ENCODE results near the gene KRT36.

Gene KRT36

DNA sequence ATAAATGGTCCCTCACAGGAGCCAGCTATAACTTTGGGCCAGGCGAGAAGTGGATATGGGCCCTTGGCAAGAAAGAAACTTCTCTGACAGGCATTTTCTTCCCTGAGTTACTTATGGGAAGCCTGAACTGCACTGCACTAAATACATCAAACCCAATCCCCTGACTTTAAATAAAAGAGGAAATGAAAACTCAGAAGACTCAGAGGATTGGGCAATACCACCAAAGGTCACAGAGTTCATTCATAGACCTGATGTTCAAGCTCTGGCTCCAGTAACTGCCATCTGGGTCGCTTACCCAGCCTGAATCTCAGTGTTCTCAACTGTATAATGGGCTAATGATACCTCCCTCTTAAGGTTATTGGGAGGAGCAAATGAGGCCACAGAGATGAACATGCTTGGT lies 9.6 kb downstream of the KRT36 start:
- in situ Hi-C loops (cut with MboI; ENCODE audit: low sequenced_read_pairs), result no loop called here

DNA sequence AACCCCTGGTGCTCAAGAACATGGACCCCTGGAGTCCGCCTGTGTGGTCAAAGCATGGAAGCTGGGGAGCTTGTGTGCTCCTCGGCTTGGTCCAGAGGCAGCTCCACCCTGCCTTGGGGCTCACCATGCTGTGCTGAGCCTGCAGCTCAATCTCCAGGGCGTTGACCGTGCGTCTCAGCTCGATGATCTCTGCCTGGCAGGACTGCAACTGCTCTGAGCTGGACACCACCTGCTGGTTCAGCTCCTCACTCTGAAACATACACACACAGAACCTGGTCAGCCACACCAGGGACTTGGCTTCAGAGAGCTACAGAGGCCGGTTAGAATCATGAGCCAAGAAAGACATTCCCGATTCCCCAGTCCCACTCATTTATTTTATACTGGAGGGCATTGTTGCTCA lies 11.5 kb downstream of the KRT36 start:
- in situ Hi-C loops (cut with MboI; ENCODE audit: low sequenced_read_pairs), result no loop called here

DNA sequence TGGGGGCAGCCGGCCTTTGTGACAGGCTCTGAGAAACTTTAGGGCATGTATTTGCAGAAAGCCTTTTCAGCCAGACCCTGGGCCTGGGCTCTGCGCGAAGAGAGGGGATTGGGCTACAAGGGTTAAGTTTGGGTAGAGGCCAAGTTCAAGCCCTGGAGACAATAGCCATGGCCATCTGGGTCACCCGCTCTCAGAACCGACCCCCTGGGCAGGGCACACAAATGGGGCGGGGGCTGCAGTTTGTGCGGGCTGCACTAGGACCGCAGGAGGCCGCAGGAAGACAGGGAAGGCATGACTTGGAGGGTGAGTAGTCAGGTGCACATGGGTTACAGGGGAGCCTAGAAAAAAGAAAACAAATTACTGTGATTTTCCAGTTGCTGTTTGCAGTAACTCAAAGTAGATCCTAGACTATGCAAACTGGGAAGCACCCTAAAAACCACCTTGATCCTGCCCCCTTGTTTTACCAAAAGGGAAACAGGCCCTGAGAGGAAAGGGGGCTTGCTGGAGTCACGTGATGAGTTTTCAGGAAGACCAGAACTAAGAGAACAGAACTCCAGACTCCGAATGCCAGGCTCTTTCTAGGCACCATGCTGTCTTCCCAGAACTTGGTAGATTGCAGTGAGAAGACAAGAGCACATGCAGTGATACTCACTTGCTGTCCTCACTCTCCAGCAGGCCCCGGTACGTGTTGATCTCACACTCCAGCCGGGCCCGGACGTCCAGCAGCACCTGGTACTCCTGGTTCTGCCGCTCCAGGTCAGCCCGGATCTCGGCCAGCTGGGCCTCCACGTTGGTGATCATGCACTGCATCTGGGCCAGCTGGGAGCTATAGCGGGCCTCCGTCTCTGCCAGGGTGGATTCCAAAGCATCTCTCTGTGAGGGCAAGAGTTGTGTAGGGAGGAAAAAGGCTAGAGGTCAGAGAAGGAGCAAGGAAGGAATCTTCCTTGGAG lies 12.6 kb downstream of the KRT36 start:
- in situ Hi-C loops (cut with MboI; ENCODE audit: low sequenced_read_pairs), result no loop called here

DNA sequence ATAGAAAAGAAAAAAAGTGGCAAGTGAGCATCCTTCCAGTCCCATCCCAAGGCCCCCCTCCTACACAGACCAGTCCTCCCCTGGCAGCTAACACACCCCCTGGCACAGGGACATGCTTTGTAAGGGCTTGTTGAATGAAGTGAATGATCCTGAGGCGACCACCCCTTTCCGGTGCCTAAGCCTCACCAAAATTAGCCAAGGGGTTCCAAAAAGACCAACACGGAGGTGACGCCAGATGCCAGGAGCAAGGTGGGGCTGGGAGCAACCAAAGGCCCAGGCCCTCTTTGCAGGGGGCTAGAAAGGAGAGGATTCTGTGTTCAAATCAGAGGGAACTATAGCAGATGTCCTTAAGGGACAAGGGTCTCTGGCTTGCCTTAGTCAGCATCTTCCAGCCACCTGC lies 14.3 kb downstream of the KRT36 start:
- in situ Hi-C loops (cut with MboI; ENCODE audit: low sequenced_read_pairs), result no loop called here

DNA sequence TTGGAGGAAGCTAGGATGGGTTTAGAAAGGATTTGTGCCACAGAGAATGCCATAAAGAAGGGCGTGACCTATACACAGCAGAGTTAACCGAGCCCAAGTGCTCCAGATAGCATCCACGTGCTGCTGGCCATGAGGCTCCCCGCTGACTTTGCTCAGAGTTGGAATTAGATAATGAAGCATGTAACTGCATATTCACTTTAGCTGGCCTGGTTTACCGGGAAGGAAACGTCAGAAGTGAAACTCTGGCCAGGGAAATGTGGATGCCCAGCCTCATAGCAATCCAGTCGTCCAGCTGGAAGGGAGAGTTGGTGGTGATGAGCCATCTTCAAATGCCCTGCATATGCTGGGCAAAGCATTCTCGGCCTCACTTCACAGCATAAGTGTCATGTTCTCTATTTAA lies 14.8 kb downstream of the KRT36 start:
- in situ Hi-C loops (cut with MboI; ENCODE audit: low sequenced_read_pairs), result no loop called here

DNA sequence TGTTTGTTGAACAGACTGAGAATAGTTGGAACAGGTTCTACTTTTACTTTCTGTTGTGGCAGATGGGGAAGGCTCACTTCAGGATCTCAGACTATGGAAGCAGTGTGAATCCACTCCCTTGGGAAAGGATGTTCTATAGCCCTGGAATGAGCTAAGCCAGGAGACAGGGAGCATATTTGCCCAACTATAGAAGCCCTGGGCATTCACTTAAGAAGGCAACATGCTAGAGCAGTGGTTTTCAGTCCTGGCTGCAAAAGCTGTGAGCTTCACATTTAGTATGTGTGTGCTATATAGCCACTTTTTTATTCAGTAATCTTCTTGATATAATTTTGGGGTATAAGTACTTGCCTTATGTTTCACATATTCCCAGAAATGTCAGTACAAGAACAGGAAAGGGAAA lies 21.4 kb downstream of the KRT36 start:
- in situ Hi-C loops (cut with MboI; ENCODE audit: low sequenced_read_pairs), result no loop called here

DNA sequence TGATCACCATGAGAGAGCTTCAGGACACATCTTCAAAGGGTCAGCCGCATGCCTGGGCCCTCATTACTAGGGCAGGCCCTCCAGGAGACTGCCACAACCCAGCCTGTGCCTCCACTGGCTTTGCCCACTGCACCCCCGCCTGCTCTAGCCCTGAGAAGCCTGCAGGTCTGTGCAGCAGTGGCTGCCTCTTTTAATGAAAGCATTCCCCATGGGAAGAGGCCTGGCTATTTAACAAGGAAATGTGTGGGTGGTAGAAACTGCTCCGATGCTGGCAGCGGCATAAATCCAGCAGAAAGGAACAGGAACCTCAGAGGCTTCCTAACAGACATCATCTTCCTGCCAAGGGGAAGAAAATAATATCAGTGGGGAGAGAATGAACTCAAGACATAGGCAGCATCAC lies 22.1 kb downstream of the KRT36 start:
- in situ Hi-C loops (cut with MboI; ENCODE audit: low sequenced_read_pairs), result no loop called here

DNA sequence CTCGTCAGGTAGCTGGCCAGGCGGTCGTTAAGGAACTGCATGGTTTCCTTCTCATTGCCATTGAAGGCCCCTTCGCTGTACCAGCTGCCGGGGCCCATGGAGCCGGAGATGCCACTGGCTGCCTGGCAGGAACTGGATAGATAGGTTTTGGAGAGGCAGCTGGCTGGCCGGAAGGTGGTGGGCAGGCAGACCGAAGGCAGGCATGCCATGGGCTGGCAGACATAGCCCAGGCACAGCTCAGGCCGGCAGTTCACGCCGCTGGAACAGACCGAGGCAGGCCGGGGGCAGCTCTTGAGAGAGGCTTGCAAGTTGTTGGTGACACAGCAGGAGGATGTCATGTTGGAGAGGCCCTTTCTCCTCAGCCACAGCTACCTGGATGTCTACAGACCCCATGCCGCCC lies 22.7 kb downstream of the KRT36 start, which contains the start of gene KRT32:
Gene KRT32 (minus strand): TSS at position 399 of the 400 bp plus-strand sequence. CDS start 61 bp downstream, at position 338.
- in situ Hi-C loops (cut with MboI; ENCODE audit: low sequenced_read_pairs), result no loop called here

DNA sequence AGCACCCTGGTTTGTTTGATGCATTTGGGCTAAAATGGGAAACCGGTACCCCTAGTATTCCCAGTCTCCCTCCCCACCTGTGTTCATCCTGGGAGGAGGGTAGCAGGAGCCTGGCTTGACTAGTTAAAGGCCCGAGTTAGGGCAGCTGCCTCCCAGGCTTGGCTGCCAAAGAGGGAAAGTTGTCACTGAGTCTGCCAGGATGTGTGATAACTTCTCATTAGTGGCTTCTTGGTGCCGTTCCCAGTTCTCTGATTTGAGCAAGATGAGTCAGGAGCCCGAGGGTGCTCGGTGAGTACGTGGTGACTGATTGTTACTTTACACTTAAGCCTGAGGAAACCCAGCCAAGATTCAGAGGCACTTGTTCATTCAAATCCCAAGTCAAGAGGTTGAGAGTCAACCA lies 25.0 kb downstream of the KRT36 start:
- in situ Hi-C loops (cut with MboI; ENCODE audit: low sequenced_read_pairs), result no loop called here

DNA sequence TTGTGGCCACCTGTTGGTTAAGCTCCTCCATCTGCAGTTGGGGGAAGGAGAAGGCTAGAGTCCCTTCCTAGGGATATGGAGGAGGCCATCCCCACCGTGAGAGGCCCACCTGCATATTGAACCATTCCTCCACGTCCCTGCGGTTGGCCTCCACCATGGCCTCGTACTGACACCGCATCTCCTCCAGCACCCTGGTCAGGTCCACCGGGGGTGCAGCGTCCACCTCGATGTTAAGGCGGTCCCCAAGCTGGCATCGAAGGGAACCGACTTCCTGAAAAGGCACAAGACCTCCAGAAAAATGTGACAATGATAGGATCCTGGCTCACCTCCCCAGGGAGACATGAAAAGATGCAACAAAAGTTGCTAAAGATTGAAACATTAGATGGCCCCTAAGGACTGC lies 25.5 kb downstream of the KRT36 start:
- in situ Hi-C loops (cut with MboI; ENCODE audit: low sequenced_read_pairs), result no loop called here

DNA sequence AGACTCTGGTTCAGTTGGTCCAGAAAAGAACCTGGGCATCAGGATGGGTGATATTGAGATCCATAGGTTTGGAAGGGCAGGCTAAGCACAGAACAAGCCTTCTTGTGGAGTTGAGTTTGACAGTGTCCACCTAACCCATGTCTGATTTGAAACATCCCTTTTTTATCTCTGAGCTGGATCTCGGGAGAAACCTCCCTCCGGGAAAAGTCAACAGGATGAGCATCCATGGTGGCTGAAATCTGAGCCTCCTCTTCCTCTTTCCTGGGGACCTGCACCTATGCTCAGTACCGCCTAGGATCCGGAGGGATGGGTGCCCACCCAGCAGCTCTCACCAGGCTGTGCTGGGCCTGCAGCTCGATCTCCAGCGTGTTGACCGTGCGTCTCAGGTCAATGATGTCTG lies 26.0 kb downstream of the KRT36 start:
- in situ Hi-C loops (cut with MboI; ENCODE audit: low sequenced_read_pairs), result no loop called here

DNA sequence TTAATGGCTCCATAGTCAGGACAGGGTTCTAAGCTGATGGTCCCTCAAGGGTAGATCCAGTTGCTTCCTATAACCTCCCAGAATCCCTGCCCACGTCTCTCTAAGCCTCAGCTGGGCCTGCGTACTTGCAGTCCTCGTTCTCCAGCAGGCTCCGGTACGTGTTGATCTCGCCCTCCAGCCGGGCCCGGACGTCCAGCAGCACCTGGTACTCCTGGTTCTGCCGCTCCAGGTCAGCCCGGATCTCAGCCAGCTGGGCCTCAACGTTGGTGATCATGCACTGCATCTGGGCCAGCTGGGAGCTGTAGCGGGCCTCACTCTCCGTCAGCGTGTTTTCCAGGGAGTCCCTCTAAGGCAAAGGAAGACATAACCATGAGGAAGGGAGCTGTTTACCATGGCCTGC lies 27.0 kb downstream of the KRT36 start:
- in situ Hi-C loops (cut with MboI; ENCODE audit: low sequenced_read_pairs), result no loop called here

DNA sequence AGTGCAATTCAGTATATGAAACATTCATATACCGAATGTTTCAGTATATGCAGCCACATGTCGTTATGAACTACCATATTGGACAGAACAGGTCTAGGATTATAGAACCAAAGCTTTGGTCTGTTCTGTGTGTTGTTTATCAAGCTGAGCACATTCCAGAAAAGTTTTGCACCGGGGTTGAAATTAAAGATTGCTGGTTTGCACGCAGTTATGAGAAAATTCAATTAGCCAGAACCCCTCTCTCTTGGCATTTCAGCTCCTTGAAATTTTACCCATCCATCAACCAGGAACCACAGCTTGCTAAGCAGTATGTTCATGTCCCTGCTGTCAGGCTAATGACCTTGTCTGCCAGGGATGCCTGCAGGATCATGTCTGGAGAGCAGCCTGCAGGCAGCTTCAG lies 32.0 kb downstream of the KRT36 start:
- in situ Hi-C loops (cut with MboI; ENCODE audit: low sequenced_read_pairs), result no loop called here

DNA sequence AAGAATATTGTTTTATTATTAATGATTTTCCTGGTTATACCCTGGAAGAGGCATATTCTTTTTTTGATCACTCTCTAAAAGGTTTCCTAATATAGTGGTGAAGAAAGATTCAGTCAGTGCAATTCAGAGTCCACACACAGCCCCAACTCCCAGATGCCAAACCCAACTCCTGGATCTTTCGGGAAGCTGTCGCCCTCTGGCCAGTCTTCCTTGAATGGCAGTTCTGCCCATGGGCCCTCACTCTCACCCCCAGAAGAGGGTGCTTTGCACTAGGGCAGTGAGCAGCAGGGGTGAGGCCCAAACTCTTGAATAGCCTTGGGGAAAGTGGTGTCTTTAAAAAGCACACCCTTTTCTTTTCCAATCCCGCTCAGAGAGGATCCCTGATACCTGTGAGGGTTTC lies 33.5 kb downstream of the KRT36 start:
- in situ Hi-C loops (cut with MboI; ENCODE audit: low sequenced_read_pairs), result no loop called here

DNA sequence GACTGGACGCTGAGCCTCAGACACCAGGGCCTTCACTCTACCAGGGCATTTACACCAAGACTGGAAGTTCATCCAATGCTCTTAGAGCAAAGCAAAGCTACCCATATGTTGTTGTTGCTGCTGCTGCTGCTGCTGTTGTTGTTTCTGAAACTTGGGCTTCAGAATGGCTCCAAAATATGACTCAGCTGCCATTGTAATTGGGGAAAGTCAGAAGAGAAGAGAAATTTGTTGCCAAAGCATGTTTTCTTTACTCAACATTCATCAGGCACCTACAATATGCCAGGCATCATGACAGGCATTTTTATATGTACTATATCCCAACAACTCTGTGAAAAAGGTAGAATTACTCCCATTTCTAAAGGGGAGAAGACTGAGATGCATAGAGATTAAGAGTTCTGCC lies 34.5 kb downstream of the KRT36 start:
- in situ Hi-C loops (cut with MboI; ENCODE audit: low sequenced_read_pairs), result no loop called here

DNA sequence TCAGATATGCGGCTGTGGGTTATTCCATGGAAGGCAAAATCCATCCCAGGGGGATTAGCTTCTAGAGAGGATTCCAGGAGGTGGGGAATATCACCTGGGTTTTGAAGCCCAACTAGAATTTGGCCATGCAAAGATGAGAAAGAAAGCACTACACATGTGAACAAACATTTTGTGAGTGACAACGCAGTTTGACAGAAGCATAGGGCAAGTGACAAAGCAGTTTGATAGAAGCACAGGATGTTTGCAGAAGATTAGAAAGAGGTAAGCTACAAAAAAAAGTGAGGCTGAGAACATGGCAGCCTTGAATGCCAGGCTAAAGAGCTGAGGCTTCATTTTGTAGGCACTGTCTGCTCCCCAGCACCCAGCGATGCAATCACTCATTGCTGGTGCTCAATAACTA lies 36.6 kb downstream of the KRT36 start:
- in situ Hi-C loops (cut with MboI; ENCODE audit: low sequenced_read_pairs), result no loop called here

DNA sequence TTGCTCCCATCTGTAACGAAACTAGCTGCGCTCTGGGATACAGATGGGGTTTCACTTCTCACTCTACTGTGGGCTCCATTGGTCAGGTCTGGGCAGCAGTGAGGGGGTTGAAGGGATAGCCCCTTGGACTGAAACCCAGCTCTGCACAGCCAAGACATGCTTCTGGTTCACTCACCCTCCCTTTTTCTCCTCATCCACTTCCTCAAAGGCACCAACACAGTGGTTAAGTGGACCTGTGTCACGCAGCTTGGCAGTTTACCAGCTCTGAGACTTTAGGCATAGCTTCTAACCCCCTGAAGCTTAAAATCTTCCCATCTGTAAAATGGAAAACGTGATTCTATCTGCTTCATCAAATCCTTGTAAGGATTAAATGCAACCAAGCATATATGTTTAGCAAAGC lies 37.4 kb downstream of the KRT36 start:
- in situ Hi-C loops (cut with MboI; ENCODE audit: low sequenced_read_pairs), result no loop called here

DNA sequence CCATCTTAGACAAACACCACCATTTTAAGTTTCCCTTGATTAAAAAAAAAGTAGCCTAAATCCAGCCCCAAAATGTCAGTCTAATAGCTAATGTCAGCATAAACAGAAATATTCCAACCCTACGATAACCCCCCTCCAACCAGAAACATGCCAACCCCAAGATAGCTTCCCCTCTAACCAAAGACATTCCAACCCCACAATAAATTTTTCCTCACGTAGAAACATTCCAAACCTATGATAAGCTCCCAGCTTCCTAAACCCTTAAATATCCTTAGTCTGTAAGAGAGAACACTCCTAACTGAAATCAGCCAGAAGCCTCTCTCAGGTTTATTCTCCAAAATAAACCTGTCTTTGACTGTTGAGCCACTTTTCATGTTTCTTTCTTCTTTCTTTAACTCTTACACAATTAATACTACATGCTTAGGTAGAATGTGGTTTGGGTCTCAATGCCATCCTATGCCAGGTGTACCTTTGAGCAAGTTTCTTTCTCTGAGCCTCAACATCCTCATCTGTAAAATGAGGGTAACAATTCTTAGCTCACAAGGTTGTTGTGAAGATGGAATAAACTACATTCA lies 38.5 kb downstream of the KRT36 start:
- in situ Hi-C loops (cut with MboI; ENCODE audit: low sequenced_read_pairs), result no loop called here

DNA sequence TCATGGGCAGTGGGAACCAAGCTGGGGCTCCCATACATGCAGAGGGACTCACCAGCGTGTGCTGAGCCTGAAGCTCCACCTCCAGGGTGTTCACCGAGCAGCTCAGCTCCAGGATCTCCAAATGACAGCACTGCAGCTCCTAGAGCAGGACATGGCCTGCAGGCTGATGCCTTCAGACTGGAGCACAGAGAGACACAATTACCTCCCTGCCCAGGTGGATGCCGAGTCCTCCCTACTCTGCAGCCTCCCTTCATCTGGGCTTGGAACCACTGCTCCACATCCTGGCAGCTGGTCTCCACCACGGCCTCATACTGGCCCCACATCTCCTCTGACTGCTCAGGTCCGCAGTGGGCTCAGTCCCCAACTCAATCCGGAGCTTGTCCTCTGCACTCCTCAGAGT lies 40.7 kb downstream of the KRT36 start:
- in situ Hi-C loops (cut with MboI; ENCODE audit: low sequenced_read_pairs), result no loop called here

DNA sequence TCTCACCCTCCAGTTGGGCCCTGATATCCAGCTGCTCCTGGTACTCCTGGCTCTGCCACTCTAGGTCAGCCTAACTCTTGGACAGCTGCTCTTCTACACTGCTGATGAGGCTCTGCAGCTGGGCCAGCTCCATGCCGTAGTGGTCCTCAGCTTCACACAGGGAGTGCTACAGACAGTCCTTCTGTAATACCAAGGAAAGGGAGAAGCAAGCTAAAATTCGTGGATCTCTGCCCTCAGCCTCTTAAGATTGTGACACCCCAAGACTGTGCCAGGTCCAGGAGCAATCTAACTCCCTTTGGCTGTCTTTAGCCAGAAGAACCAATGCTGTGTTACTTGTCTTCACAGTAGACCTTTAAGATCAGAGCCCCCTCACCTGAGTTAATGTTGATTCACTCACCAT lies 41.2 kb downstream of the KRT36 start:
- in situ Hi-C loops (cut with MboI; ENCODE audit: low sequenced_read_pairs), result no loop called here

DNA sequence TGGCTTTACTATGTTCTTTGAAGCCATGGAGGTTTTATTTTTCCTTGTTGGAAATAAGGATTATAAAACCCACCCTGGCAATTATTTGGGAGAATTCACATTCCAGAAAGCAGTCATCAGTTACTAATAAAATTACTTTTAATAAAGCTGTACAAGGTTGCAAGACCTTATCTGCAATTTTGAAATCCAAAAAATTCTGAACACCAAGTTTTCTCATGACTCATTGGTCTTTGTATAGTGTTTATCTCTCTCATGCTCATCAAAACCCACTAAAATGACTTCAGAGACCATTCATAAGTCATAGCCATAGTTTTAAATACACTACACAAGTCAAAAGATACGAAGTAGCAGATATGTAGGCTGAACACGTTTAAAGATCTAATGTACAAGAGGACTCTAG lies 42.9 kb downstream of the KRT36 start:
- in situ Hi-C loops (cut with MboI; ENCODE audit: low sequenced_read_pairs), result no loop called here

DNA sequence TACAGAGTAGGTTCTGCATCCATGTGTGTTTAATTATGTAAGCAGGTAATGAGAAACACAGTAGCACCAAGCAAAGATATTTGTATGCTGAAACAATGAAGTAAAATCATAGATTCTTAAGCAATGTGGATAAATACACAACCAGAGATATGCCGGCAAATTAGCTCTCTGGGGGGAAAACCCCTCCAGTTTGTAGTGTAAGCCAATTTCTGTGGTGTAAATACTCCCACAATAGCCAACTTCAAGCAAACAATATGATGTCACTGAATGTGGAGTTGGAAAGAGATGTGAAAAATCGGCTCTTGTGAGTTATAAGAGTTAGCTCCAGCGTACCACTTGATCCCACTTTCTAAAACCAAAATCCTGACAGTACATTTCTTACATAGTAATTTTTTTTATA lies 45.1 kb downstream of the KRT36 start:
- in situ Hi-C loops (cut with MboI; ENCODE audit: low sequenced_read_pairs), result no loop called here

DNA sequence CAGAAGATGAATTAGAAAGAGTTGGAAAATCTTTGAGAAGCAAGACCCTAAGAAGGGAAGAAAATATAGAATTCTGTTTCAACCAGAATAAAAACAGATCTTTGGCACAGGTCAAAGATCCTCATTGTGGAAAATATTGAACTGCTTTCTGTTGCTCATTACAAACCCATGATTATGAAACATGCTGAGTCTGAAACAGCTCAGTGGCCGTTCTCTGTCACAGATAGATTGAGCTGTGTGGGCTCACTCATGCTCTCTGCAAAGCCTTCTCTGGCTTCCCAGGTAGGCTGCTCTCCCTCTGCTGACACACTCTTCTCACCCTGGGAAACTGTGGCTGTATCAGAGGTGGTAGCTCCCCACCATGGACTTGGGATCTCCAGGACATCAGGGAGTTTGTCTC lies 45.5 kb downstream of the KRT36 start:
- in situ Hi-C loops (cut with MboI; ENCODE audit: low sequenced_read_pairs), result no loop called here

Measured in HL-60/S4 treated with phorbol 12-myristate 13-acetate at 8.2 ng/mL for 4 days and 3 days (cell line).